Keratinocyte (primary cell): ENCODE results near the gene MRM3. TPM values are rescaled to one million over a fixed set of nuclear protein-coding genes. Genes with fewer than 3 reads are reported as not detected.
"Not testable (repeated sequence)": the region's sequence is repeated elsewhere in the genome, so short reads cannot be mapped to it uniquely, and the experiment has no call there.

Source experiments
- DNase-seq: peaks from one replicate; pipeline ENCODE4 v3.0.0-alpha.2; 2011; ENCODE audit warnings: low read depth, missing footprints, low spot score
- FAIRE-seq: peaks from 2 replicates; lab custom pipeline; 2011; peaks lifted over from hg19 to GRCh38; lab: Jason Lieb, UNC
- H2AFZ ChIP-seq: 2 replicates; pipeline ENCODE4 v1.6.0; 2012; ENCODE audit warnings: low read length, control low read depth, inconsistent platforms; ENCODE audit not compliant: control insufficient read depth
- H3K27ac ChIP-seq: 2 replicates; pipeline ENCODE4 v1.5.1; 2011; ENCODE audit warnings: low read length; ENCODE audit not compliant: control insufficient read depth, insufficient read depth
- H3K27me3 ChIP-seq: 3 replicates; pipeline ENCODE4 v1.6.0; 2011; ENCODE audit warnings: low read length; ENCODE audit not compliant: control insufficient read depth, insufficient read depth; ENCODE audit errors: extremely low read depth
- H3K36me3 ChIP-seq, 2 experiments: 2 replicates in 1 of 2; 3 replicates in 1 of 2; pipeline ENCODE4 v1.5.1; 2011; ENCODE audit warnings: low read length in 2 of 2, mild to moderate bottlenecking in 1 of 2; ENCODE audit not compliant: control insufficient read depth in 2 of 2, insufficient read depth in 2 of 2; ENCODE audit errors: extremely low read depth in 1 of 2
- H3K4me1 ChIP-seq: 3 replicates; pipeline ENCODE4 v1.5.1; 2011; ENCODE audit warnings: low read length; ENCODE audit not compliant: control insufficient read depth, insufficient read depth; ENCODE audit errors: extremely low read depth
- H3K4me2 ChIP-seq: 3 replicates; pipeline ENCODE4 v1.6.0; 2011; ENCODE audit warnings: low read depth, low read length; ENCODE audit not compliant: control insufficient read depth, insufficient read depth; ENCODE audit errors: extremely low read depth
- H3K4me3 ChIP-seq, 3 experiments: fragments of 200-600 bp in 1 of 3; sonication (generic) in 1 of 3; 2 replicates in 2 of 3; 3 replicates in 1 of 3; pipeline ENCODE4 v1.5.1; 2011 to 2016; ENCODE audit warnings: low read length in 3 of 3, mild to moderate bottlenecking in 3 of 3, control low read depth in 2 of 3, inconsistent platforms in 1 of 3, low read depth in 1 of 3, mixed read lengths in 1 of 3, mixed run types in 1 of 3, moderate library complexity in 1 of 3; ENCODE audit not compliant: control insufficient read depth in 2 of 3, insufficient read depth in 2 of 3; ENCODE audit errors: extremely low read depth in 1 of 3
- H3K79me2 ChIP-seq: 2 replicates; pipeline ENCODE4 v1.6.0; 2012; ENCODE audit warnings: low read length; ENCODE audit not compliant: control insufficient read depth, insufficient read depth
- H3K9ac ChIP-seq: 3 replicates; pipeline ENCODE4 v1.6.0; 2011; ENCODE audit warnings: low read length; ENCODE audit not compliant: control insufficient read depth, insufficient read depth; ENCODE audit errors: extremely low read depth
- H3K9me1 ChIP-seq: 3 replicates; pipeline ENCODE4 v1.6.0; 2011; ENCODE audit warnings: low read length; ENCODE audit not compliant: control insufficient read depth, insufficient read depth; ENCODE audit errors: extremely low read depth
- H3K9me3 ChIP-seq: 2 replicates; pipeline ENCODE4 v1.5.1; 2012; ENCODE audit warnings: low read depth, low read length; ENCODE audit not compliant: control insufficient read depth
- H4K20me1 ChIP-seq: 3 replicates; pipeline ENCODE4 v1.6.0; 2011; ENCODE audit warnings: low read length; ENCODE audit not compliant: control insufficient read depth, insufficient read depth; ENCODE audit errors: extremely low read depth
- EZH2 ChIP-seq: IDR thresholded peaks from one replicate; pipeline ENCODE4 v1.6.1; 2012; ENCODE audit warnings: inconsistent platforms, mild to moderate bottlenecking, low read length, moderate library complexity
- dilution Hi-C: fragments of 300-500 bp; cut with MboI; formaldehyde crosslinking; loops from one replicate; pipeline ENCODE4 v1.7.0; 2020; ENCODE audit warnings: low sequenced_read_pairs; ENCODE audit not compliant: extremely low pct_ligation_motif_present
- polyA plus RNA-seq, 5 experiments: library from polyadenylated mRNA; depleted of rRNA in 3 of 5; stranded (reverse) in 3 of 5; stranded (forward) in 1 of 5; unstranded in 1 of 5; fragments of >200 nt; gene quantifications; 1 replicate in 1 of 5; 2 replicates in 3 of 5; 3 replicates in 1 of 5; pipeline versions ENCODE4 v1.2.1 to v1.2.3, GENCODE V29; 2011 to 2012; ENCODE audit warnings: missing spikeins in 2 of 5, low read depth in 1 of 5, low replicate concordance in 1 of 5
- TF ChIP-seq, protein P1 (sequence below), 3 experiments: IDR thresholded peaks in 1 of 3; conservative IDR thresholded peaks in 1 of 3; optimal IDR thresholded peaks in 1 of 3; 2 replicates in 2 of 3; 3 replicates in 1 of 3; pipeline versions ENCODE3 to v1.5.1; 2011; ENCODE audit warnings: low read length in 3 of 3, mild to moderate bottlenecking in 3 of 3, moderate library complexity in 2 of 3, control low read depth in 1 of 3, inconsistent platforms in 1 of 3; ENCODE audit not compliant: insufficient read depth in 2 of 3; ENCODE audit errors: extremely low read depth in 1 of 3

MRM3 gene
- polyA plus RNA-seq, 1 donor (not counting 4 experiments of a cell fraction or from before 2014, with no cell fraction given) = 15.5 TPM

GRCh38 chr17:752620-753219 is 29.4 kb upstream of the MRM3 start:
- Histone ChIP-seq H3K9me1 (no peaks in the 10 kb centered on the region), H3K4me3 (peak overlapping the region; percentile 54 to 92 (median 87)), H4K20me1 (no peaks in the 10 kb centered on the region), H3K27ac (peak overlapping the region; percentile 85), H3K36me3 (peaks cover 6 to 11% of the 10 kb centered on the region in 2 experiments), H3K79me2 (peaks cover 40% of the 10 kb centered on the region), H3K4me1 (peaks cover 30% of the 10 kb centered on the region), H2AFZ (peak overlapping the region; percentile 67), H3K9ac (peak overlapping the region; percentile 90), H3K4me2 (peak overlapping the region; percentile 87), H3K27me3 (no peaks in the 10 kb centered on the region), H3K9me3 (no peaks in the 10 kb centered on the region)
- TF ChIP-seq, protein P1, sequence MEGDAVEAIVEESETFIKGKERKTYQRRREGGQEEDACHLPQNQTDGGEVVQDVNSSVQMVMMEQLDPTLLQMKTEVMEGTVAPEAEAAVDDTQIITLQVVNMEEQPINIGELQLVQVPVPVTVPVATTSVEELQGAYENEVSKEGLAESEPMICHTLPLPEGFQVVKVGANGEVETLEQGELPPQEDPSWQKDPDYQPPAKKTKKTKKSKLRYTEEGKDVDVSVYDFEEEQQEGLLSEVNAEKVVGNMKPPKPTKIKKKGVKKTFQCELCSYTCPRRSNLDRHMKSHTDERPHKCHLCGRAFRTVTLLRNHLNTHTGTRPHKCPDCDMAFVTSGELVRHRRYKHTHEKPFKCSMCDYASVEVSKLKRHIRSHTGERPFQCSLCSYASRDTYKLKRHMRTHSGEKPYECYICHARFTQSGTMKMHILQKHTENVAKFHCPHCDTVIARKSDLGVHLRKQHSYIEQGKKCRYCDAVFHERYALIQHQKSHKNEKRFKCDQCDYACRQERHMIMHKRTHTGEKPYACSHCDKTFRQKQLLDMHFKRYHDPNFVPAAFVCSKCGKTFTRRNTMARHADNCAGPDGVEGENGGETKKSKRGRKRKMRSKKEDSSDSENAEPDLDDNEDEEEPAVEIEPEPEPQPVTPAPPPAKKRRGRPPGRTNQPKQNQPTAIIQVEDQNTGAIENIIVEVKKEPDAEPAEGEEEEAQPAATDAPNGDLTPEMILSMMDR (optimal IDR thresholded peaks at IDR 0.05 in 1 of 3, IDR thresholded peaks at IDR 0.05 in 1 of 3, conservative IDR thresholded peaks at IDR 0.05 in 1 of 3; ENCODE audit: extremely low read depth in 1 of 3, insufficient read depth in 2 of 3, low read length in 3 of 3) = no peak
- TF ChIP-seq EZH2 = no peak
- dilution Hi-C loops = no loop called here
- no peak for FAIRE-seq
- no peak for DNase-seq

- H3K79me2 ChIP-seq = peaks cover 33% of the 10 kb centered on the region
- H3K9ac ChIP-seq = no peak overlapping the region
- H3K27ac ChIP-seq = no peak overlapping the region
- H3K4me3 ChIP-seq = no peak overlapping the region
- no peaks in the 10 kb centered on the region for H4K20me1 ChIP-seq
- no peaks in the 10 kb centered on the region for H3K9me1 ChIP-seq
- peaks cover 30% of the 10 kb centered on the region for H3K4me1 ChIP-seq
- FAIRE-seq (no peak), DNase-seq (no peak)
- H3K36me3 ChIP-seq = peaks cover 6 to 13% of the 10 kb centered on the region in 2 experiments
- H3K9me3 ChIP-seq = no peaks in the 10 kb centered on the region
- dilution Hi-C loops = no loop called here
- TF ChIP-seq EZH2 = no peak
- TF ChIP-seq, protein P1 (optimal IDR thresholded peaks at IDR 0.05 in 1 of 3, IDR thresholded peaks at IDR 0.05 in 1 of 3, conservative IDR thresholded peaks at IDR 0.05 in 1 of 3; ENCODE audit: extremely low read depth in 1 of 3, insufficient read depth in 2 of 3, low read length in 3 of 3) = no peak
- no peak overlapping the region for H2AFZ ChIP-seq
- H3K27me3 ChIP-seq = no peaks in the 10 kb centered on the region
- no peak overlapping the region for H3K4me2 ChIP-seq
Measured at GRCh38 chr17:753418-753817, 28.7 kb upstream of the MRM3 start.

DNA sequence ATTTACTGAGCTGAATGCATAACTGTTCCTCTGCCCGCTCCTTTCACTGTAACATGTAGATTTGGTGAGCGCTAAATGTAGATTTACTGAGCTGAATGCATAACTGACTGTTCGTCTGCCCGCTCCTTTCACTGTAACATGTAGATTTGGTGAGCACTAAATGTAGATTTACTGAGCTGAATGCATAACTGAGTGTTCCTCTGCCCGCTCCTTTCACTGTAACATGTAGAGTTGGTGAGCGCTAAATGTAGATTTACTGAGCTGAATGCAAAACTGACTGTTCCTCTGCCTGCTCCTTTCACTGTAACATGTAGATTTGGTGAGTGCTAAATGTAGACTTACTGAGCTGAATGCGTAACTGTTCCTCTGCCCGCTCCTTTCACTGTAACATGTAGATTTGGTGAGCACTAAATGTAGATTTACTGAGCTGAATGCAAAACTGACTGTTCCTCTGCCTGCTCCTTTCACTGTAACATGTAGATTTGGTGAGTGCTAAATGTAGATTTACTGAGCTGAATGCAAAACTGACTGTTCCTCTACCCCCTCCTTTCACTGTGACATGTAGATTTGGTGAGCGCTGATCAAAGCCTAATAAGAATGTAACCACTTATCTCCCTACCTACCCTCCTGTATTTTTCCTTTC is 26.7 kb upstream of the MRM3 start:
- H3K4me3 ChIP-seq, H3K9me1 ChIP-seq, H4K20me1 ChIP-seq, H3K27me3 ChIP-seq, H3K9me3 ChIP-seq, DNase-seq, H3K9ac ChIP-seq, H3K4me2 ChIP-seq, H2AFZ ChIP-seq, H3K27ac ChIP-seq, dilution Hi-C loops: not testable (repeated sequence)
- peaks cover 25% of the 10 kb centered on the region for H3K4me1 ChIP-seq
- H3K79me2 ChIP-seq = peaks cover 16% of the 10 kb centered on the region
- H3K36me3 ChIP-seq = peaks cover 13 to 15% of the 10 kb centered on the region in 2 experiments
- FAIRE-seq = peak; percentile 57
